Loucy (cell line): Measurements from ENCODE around the gene GABBR2.

Source experiments
- H2AFZ ChIP-seq: fragments of 200-600 bp; sonication (generic); 2 replicates; pipeline ENCODE4 v1.6.0; 2016; ENCODE audit warnings: antibody characterized with exemption, mild to moderate bottlenecking, low read length, moderate library complexity
- H3F3A ChIP-seq: fragments of 200-600 bp; 2 replicates; pipeline ENCODE4 v1.6.0; 2016; ENCODE audit warnings: antibody characterized with exemption, low read depth, mild to moderate bottlenecking
- H3K27me3 ChIP-seq: fragments of 200-600 bp; sonication (generic); 2 replicates; pipeline ENCODE4 v1.6.1; 2014; ENCODE audit warnings: low read length, mild to moderate bottlenecking; ENCODE audit not compliant: insufficient read depth, poor library complexity, severe bottlenecking
- H3K36me3 ChIP-seq: fragments of 200-600 bp; sonication (generic); 2 replicates; pipeline ENCODE4 v1.6.1; 2016; ENCODE audit warnings: low read length; ENCODE audit not compliant: insufficient read depth
- H3K4me1 ChIP-seq: fragments of 200-600 bp; sonication (generic); 2 replicates; pipeline ENCODE4 v1.5.1; 2014; ENCODE audit warnings: low read length, mild to moderate bottlenecking; ENCODE audit not compliant: insufficient read depth, poor library complexity, severe bottlenecking
- H3K4me2 ChIP-seq: fragments of 200-600 bp; sonication (generic); 2 replicates; pipeline ENCODE4 v1.6.0; 2014; ENCODE audit warnings: antibody characterized with exemption, low read length, low read depth, mild to moderate bottlenecking; ENCODE audit not compliant: poor library complexity, severe bottlenecking
- H3K4me3 ChIP-seq: fragments of 200-600 bp; sonication (generic); 2 replicates; pipeline ENCODE4 v1.5.1; 2014; ENCODE audit warnings: low read length, mild to moderate bottlenecking, mixed read lengths; ENCODE audit not compliant: poor library complexity, severe bottlenecking
- H3K79me2 ChIP-seq: fragments of 200-600 bp; sonication (generic); 2 replicates; pipeline ENCODE4 v1.6.1; 2014; ENCODE audit warnings: low read length; ENCODE audit not compliant: insufficient read depth
- H3K9ac ChIP-seq: fragments of 200-600 bp; sonication (generic); 2 replicates; pipeline ENCODE4 v1.6.0; 2014; ENCODE audit warnings: mild to moderate bottlenecking, low read depth, low read length, moderate library complexity; ENCODE audit not compliant: poor library complexity, severe bottlenecking
- H3K9me2 ChIP-seq: fragments of 200-600 bp; sonication (generic); replicated peaks from 2 replicates; pipeline ENCODE4 v1.6.1; 2016; ENCODE audit warnings: low read depth, low read length, mixed read lengths
- H3K9me3 ChIP-seq: fragments of 200-600 bp; sonication (generic); 2 replicates; pipeline ENCODE4 v1.6.1; 2014; ENCODE audit warnings: mild to moderate bottlenecking, antibody characterized with exemption, low read length, low read depth; ENCODE audit not compliant: insufficient read depth
- H4K20me1 ChIP-seq: fragments of 200-600 bp; sonication (generic); 2 replicates; pipeline ENCODE4 v1.6.0; 2014; ENCODE audit warnings: antibody characterized with exemption, low read length, mild to moderate bottlenecking; ENCODE audit not compliant: insufficient read depth, poor library complexity, severe bottlenecking
- EZH2phosphoT487 ChIP-seq: fragments of 200-600 bp; IDR thresholded peaks from 2 replicates; pipeline ENCODE4 v1.6.1; 2018; ENCODE audit warnings: antibody characterized with exemption, mild to moderate bottlenecking, moderate library complexity, borderline replicate concordance
- TF ChIP-seq, protein P1 (sequence below): fragments of 200-600 bp; sonication (generic); conservative IDR thresholded peaks from 2 replicates; pipeline ENCODE4 v1.5.1; 2014; ENCODE audit warnings: mild to moderate bottlenecking, antibody characterized with exemption, low read length

GABBR2 gene

DNA sequence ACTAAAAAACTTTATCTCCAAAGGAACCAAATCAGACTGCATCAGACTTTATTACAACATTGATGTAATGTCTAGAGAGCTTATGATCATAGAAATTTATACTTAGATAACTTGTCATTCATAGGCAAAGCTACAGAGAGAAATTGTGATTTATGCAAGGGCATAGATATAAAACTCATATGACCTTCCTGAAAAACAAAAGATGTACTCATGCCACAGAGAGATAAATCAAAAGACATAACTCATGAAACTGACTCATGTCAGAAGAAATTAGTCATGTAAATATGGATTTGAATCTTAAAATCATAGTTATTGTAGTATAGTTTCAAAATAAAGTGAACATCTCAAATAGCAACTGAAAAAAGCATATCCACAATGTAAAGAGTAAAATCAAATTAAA, 186.2 kb downstream of the GABBR2 start:
- H4K20me1 ChIP-seq, result no peaks in the 10 kb centered on the region
- H3K27me3 ChIP-seq, result no peaks in the 10 kb centered on the region
- TF ChIP-seq EZH2phosphoT487, result no peak
- TF ChIP-seq, protein P1, sequence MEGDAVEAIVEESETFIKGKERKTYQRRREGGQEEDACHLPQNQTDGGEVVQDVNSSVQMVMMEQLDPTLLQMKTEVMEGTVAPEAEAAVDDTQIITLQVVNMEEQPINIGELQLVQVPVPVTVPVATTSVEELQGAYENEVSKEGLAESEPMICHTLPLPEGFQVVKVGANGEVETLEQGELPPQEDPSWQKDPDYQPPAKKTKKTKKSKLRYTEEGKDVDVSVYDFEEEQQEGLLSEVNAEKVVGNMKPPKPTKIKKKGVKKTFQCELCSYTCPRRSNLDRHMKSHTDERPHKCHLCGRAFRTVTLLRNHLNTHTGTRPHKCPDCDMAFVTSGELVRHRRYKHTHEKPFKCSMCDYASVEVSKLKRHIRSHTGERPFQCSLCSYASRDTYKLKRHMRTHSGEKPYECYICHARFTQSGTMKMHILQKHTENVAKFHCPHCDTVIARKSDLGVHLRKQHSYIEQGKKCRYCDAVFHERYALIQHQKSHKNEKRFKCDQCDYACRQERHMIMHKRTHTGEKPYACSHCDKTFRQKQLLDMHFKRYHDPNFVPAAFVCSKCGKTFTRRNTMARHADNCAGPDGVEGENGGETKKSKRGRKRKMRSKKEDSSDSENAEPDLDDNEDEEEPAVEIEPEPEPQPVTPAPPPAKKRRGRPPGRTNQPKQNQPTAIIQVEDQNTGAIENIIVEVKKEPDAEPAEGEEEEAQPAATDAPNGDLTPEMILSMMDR, result no peak
- H3K9me3 ChIP-seq, result no peaks in the 10 kb centered on the region
- no peak overlapping the region for H3K9ac ChIP-seq
- no peak overlapping the region for H2AFZ ChIP-seq
- H3K36me3 ChIP-seq, result no peaks in the 10 kb centered on the region
- no peak overlapping the region for H3K4me3 ChIP-seq
- H3K9me2 ChIP-seq, result no peaks in the 10 kb centered on the region
- no peaks in the 10 kb centered on the region for H3K4me1 ChIP-seq
- H3K4me2 ChIP-seq, result no peak overlapping the region
- no peaks in the 10 kb centered on the region for H3F3A ChIP-seq
- no peaks in the 10 kb centered on the region for H3K79me2 ChIP-seq

DNA sequence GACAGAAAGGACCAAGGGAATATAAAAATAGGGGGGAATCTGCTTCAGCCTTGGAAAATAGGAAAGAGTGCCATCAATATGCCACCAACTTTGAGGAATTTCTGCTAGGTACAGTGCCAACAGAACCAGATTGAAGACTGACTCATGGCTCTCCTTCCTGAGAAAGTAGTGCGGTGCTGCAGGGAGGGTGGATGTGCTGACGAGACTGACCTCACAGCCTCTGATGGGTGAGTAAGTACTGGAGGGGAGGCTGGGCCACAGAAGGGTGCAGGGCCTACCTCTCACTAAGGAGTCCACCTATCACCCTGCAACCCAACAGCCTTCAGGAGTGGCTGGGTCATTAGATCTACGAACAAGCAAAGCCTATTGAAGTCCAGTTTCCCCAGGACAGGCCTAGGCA, 187.6 kb downstream of the GABBR2 start:
- Histone ChIP-seq H3K4me3 (no peak overlapping the region), H3K9me2 (no peaks in the 10 kb centered on the region), H3K27me3 (no peaks in the 10 kb centered on the region), H3K79me2 (no peaks in the 10 kb centered on the region), H3K4me2 (no peak overlapping the region), H3K9ac (no peak overlapping the region), H3K36me3 (no peaks in the 10 kb centered on the region), H4K20me1 (no peaks in the 10 kb centered on the region), H3K4me1 (no peaks in the 10 kb centered on the region), H3F3A (no peaks in the 10 kb centered on the region), H2AFZ (no peak overlapping the region), H3K9me3 (no peaks in the 10 kb centered on the region)
- TF ChIP-seq, protein P1, result no peak
- no peak for TF ChIP-seq EZH2phosphoT487

DNA sequence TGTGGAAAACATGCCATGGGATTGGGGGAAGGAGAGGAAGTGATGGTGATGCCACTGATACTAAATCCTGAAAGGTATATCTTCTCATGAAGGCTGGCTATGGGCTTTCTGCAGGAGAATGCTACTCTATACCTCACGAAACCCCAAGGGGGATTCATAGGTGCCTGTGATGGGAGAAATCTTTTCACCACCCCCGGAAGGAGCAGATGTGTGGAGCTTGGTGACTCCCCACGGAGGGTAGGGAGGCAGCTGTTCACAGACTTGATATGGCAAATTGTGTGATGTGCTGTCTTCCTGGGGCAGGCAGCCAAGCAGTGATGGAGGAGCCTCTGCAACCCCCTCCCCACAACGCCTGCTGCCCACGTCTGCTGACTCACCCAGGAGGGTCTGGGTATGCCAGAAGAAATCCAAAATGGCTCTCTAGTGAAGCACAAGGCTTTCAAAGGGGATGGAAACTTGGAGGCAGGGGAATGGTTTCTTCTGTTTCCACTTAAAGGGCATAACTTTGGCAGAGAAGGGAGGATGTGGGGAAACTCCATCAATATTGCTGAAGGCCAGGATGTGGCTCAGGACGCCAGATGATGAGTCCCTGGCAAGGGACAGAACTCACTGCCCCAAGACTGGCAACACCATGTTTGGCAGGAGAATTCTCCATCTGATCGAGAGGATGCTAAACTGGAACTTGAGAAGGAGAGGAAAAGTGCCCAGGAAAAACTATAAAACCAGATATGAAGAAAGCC, 188.3 kb downstream of the GABBR2 start:
- H2AFZ ChIP-seq, result no peak overlapping the region
- H3K27me3 ChIP-seq, result no peaks in the 10 kb centered on the region

More for the DNA sequence above, 188.3 kb downstream of the GABBR2 start:
- Histone ChIP-seq H3K36me3 (no peaks in the 10 kb centered on the region), H4K20me1 (no peaks in the 10 kb centered on the region), H3K9ac (no peak overlapping the region), H3K4me1 (no peaks in the 10 kb centered on the region), H3K79me2 (no peaks in the 10 kb centered on the region), H3K9me3 (no peaks in the 10 kb centered on the region), H3F3A (no peaks in the 10 kb centered on the region), H3K4me2 (no peak overlapping the region), H3K4me3 (no peak overlapping the region), H3K9me2 (no peaks in the 10 kb centered on the region)
- no peak for TF ChIP-seq EZH2phosphoT487
- TF ChIP-seq, protein P1, result no peak
